Measurements from ENCODE around the gene FBLN2. TPM values are rescaled to one million over a fixed set of nuclear protein-coding genes. Genes with fewer than 3 reads are reported as not detected.
A peak's percentile ranks its signal among the peaks of the same experiment; 100 is the strongest.

Gene FBLN2
- polyA plus RNA-seq, 3 donors, result 0.08 TPM; not detected in 2

GRCh38 chr3:13536432-13536831, 12.5 kb upstream of the FBLN2 start:
- 75% methylated on average over 3 of the region's 3 CpGs for WGBS (ENCODE audit: insufficient coverage)
- peak overlapping the region; percentile 59 for H2AFZ ChIP-seq (ENCODE audit: insufficient read depth, low read depth, low read length, poor library complexity, severe bottlenecking)
- Mint-ChIP-seq H3K9me3 (peaks cover 0 to 4% (median 0%) of the 10 kb centered on the region in 7 donors), H3K36me3 (no peaks in the 10 kb centered on the region), H3K4me3 (no peak overlapping the region), H3K27me3 (ENCODE audit: low read depth in 3 of 3) (peaks cover 3 to 10% (median 10%) of the 10 kb centered on the region in 3 donors), H3K27ac (no peak overlapping the region), H3K4me1 (peaks cover 7% of the 10 kb centered on the region)
- no peak overlapping the region for H3K9ac ChIP-seq (ENCODE audit: insufficient read depth, low read length, poor library complexity, severe bottlenecking)
- no peak for TF ChIP-seq CTCF (IDR thresholded peaks at IDR 0.05)
- H3K9me3 ChIP-seq (replicated peaks in 1 of 2; ENCODE audit: control insufficient read depth in 1 of 2, insufficient read depth in 1 of 2, low read length in 2 of 2), result no peaks in the 10 kb centered on the region
- no peak overlapping the region for H3K27ac ChIP-seq (ENCODE audit: low read depth in 1 of 2, low read length in 2 of 2)
- no peaks in the 10 kb centered on the region for H3K4me1 ChIP-seq (ENCODE audit: control insufficient read depth in 1 of 2, insufficient read depth in 2 of 2, low read length in 2 of 2)
- no peaks in the 10 kb centered on the region for H3K27me3 ChIP-seq (ENCODE audit: control insufficient read depth in 2 of 2, insufficient read depth in 2 of 2, low read length in 2 of 2)
- no peak for DNase-seq
- no peak overlapping the region for H3K4me2 ChIP-seq (replicated peaks; ENCODE audit: extremely low read depth, low read length, poor library complexity, severe bottlenecking)
- no peaks in the 10 kb centered on the region for H3K36me3 ChIP-seq (replicated peaks in 1 of 2; ENCODE audit: control insufficient read depth in 1 of 2, insufficient read depth in 2 of 2, low read length in 2 of 2)
- intact Hi-C loops (cut with micrococcal nuclease), result no loop called here
- no peaks in the 10 kb centered on the region for H3K79me2 ChIP-seq (ENCODE audit: insufficient read depth, low read length)
- H4K20me1 ChIP-seq (ENCODE audit: insufficient read depth, low read length), result no peaks in the 10 kb centered on the region
- H3K4me3 ChIP-seq (replicated peaks in 1 of 3; ENCODE audit: low read depth in 2 of 3, low read length in 3 of 3), result no peak overlapping the region

- Histone ChIP-seq H3K4me1 (ENCODE audit: control insufficient read depth in 1 of 2, insufficient read depth in 2 of 2, low read length in 2 of 2) (no peaks in the 10 kb centered on the region), H3K27ac (ENCODE audit: low read depth in 1 of 2, low read length in 2 of 2) (no peak overlapping the region), H3K9me3 (replicated peaks in 1 of 2; ENCODE audit: control insufficient read depth in 1 of 2, insufficient read depth in 1 of 2, low read length in 2 of 2) (no peaks in the 10 kb centered on the region), H4K20me1 (ENCODE audit: insufficient read depth, low read length) (no peaks in the 10 kb centered on the region), H2AFZ (ENCODE audit: insufficient read depth, low read depth, low read length, poor library complexity, severe bottlenecking) (peak overlapping the region; percentile 59), H3K4me3 (replicated peaks in 1 of 3; ENCODE audit: low read depth in 2 of 3, low read length in 3 of 3) (no peak overlapping the region), H3K36me3 (replicated peaks in 1 of 2; ENCODE audit: control insufficient read depth in 1 of 2, insufficient read depth in 2 of 2, low read length in 2 of 2) (no peaks in the 10 kb centered on the region), H3K79me2 (ENCODE audit: insufficient read depth, low read length) (no peaks in the 10 kb centered on the region), H3K4me2 (replicated peaks; ENCODE audit: extremely low read depth, low read length, poor library complexity, severe bottlenecking) (no peak overlapping the region), H3K9ac (ENCODE audit: insufficient read depth, low read length, poor library complexity, severe bottlenecking) (no peak overlapping the region), H3K27me3 (ENCODE audit: control insufficient read depth in 2 of 2, insufficient read depth in 2 of 2, low read length in 2 of 2) (no peaks in the 10 kb centered on the region)
- peaks cover 0 to 5% (median 2%) of the 10 kb centered on the region in 7 donors for H3K9me3 Mint-ChIP-seq
- H3K27me3 Mint-ChIP-seq (ENCODE audit: low read depth in 3 of 3), result peaks cover 3 to 11% (median 10%) of the 10 kb centered on the region in 3 donors
- 0% methylated on average over 8 of the region's 8 CpGs for WGBS (ENCODE audit: insufficient coverage)
- TF ChIP-seq CTCF (IDR thresholded peaks at IDR 0.05), result no peak
- no peak for DNase-seq
- no peak overlapping the region for H3K27ac Mint-ChIP-seq
- H3K36me3 Mint-ChIP-seq, result no peaks in the 10 kb centered on the region
- intact Hi-C loops (cut with micrococcal nuclease), result no loop called here
- H3K4me3 Mint-ChIP-seq, result peak overlapping the region in 1 of 2 donors; percentile 40
- peaks cover 7% of the 10 kb centered on the region for H3K4me1 Mint-ChIP-seq
These were observed 12.1 kb upstream of the FBLN2 start for GRCh38 chr3:13536832-13537231.

All from CD14-positive monocyte (primary cell).